B cell (primary cell): ENCODE measurements around the gene SFSWAP. TPM values are rescaled to one million over a fixed set of nuclear protein-coding genes. Genes with fewer than 3 reads are reported as not detected.

ENCODE experiments used
- ATAC-seq: fragments of 200-7000 bp; cut with Tn5 transposase; one replicate; pipeline ENCODE4 v1.10.0; 2021; ENCODE audit warnings: low read depth, mild to moderate bottlenecking, moderate number of reproducible peaks, moderate library complexity
- CTCF ChIA-PET: fragments of 350-600 bp; sonication (Branson Sonifier 250); formaldehyde crosslinking; loops from one replicate; lab custom pipeline; 2021; ENCODE audit warnings: antibody characterized with exemption, inconsistent platforms; lab: Charles Lee
- POLR2A ChIA-PET: fragments of 350-600 bp; sonication (Branson Sonifier 250); formaldehyde crosslinking; loops from one replicate; lab custom pipeline; 2021; ENCODE audit warnings: antibody characterized with exemption; lab: Charles Lee
- DNase-seq: peaks from one replicate; pipeline ENCODE4 v3.0.0; 2013
- H2AFZ ChIP-seq: 2 replicates; pipeline ENCODE4 v1.6.1; 2012; ENCODE audit warnings: mild to moderate bottlenecking, low read depth, low read length; ENCODE audit not compliant: insufficient read depth, poor library complexity, severe bottlenecking
- H3K27ac ChIP-seq, 2 donors: 1 replicate in 1 of 2; 2 replicates in 1 of 2; pipeline ENCODE4 v1.5.1; 2012 to 2013; ENCODE audit warnings: low read length in 2 of 2, mild to moderate bottlenecking in 2 of 2, moderate library complexity in 1 of 2
- H3K27me3 ChIP-seq, 4 experiments: fragments of 200-600 bp in 1 of 4; sonication (generic) in 1 of 4; replicated peaks in 1 of 4; 1 replicate in 2 of 4; 2 replicates in 2 of 4; pipeline versions ENCODE4 v1.6.1 to v1.7.0; 2013 to 2016; ENCODE audit warnings: low read length in 3 of 4, mild to moderate bottlenecking in 2 of 4, mixed read lengths in 1 of 4, moderate library complexity in 1 of 4; ENCODE audit not compliant: insufficient read depth in 4 of 4, control insufficient read depth in 3 of 4; ENCODE audit errors: control extremely low read depth in 1 of 4
- H3K36me3 ChIP-seq, 2 experiments: replicated peaks in 1 of 2; 1 replicate in 1 of 2; 2 replicates in 1 of 2; pipeline versions ENCODE4 v1.6.1 to v1.7.1; 2013; ENCODE audit warnings: low read length in 1 of 2; ENCODE audit not compliant: insufficient read depth in 2 of 2, control insufficient read depth in 1 of 2; ENCODE audit errors: control extremely low read depth in 1 of 2, extremely low read depth in 1 of 2
- H3K4me1 ChIP-seq, 2 donors: fragments of 200-600 bp in 1 of 2; sonication (generic) in 1 of 2; 1 replicate in 1 of 2; 2 replicates in 1 of 2; pipeline versions ENCODE4 v1.5.1 to v1.6.1; 2013 to 2017; ENCODE audit warnings: low read length in 2 of 2; ENCODE audit not compliant: control insufficient read depth in 2 of 2, insufficient read depth in 2 of 2
- H3K4me2 ChIP-seq: replicated peaks from 2 replicates; pipeline ENCODE3; 2012; ENCODE audit warnings: mild to moderate bottlenecking, low read depth, low read length; ENCODE audit not compliant: poor library complexity, severe bottlenecking
- H3K4me3 ChIP-seq, 5 experiments: fragments of 200-600 bp in 1 of 5; sonication (generic) in 1 of 5; 1 replicate in 3 of 5; 2 replicates in 2 of 5; pipeline versions ENCODE4 v1.5.1 to v1.7.0; 2011 to 2016; ENCODE audit warnings: low read length in 4 of 5, mild to moderate bottlenecking in 4 of 5, low read depth in 2 of 5, control low read depth in 1 of 5, moderate library complexity in 1 of 5; ENCODE audit not compliant: insufficient read depth in 1 of 5; ENCODE audit errors: control extremely low read depth in 1 of 5, extremely low read depth in 1 of 5
- H3K79me2 ChIP-seq: fragments of 200-600 bp; sonication (generic); one replicate; pipeline ENCODE4 v1.6.0; 2016; ENCODE audit warnings: low read length; ENCODE audit not compliant: control insufficient read depth, insufficient read depth
- H3K9ac ChIP-seq: fragments of 200-600 bp; sonication (generic); 2 replicates; pipeline ENCODE4 v1.6.1; 2017; ENCODE audit warnings: mild to moderate bottlenecking, low read length, moderate library complexity
- H3K9me3 ChIP-seq, 3 donors: one replicate each; pipeline versions ENCODE4 v1.6.1 to v1.7.1; 2013; ENCODE audit warnings: low read length in 2 of 3; ENCODE audit not compliant: control insufficient read depth in 2 of 3, insufficient read depth in 1 of 3; ENCODE audit errors: control extremely low read depth in 1 of 3
- H4K20me1 ChIP-seq: 2 replicates; pipeline ENCODE4 v1.6.0; 2012; ENCODE audit warnings: mild to moderate bottlenecking, low read length; ENCODE audit not compliant: insufficient read depth, control insufficient read depth, poor library complexity, severe bottlenecking
- H3K27ac Mint-ChIP-seq: one replicate; pipeline ENCODE4 v1.8.0; 2021; ENCODE audit warnings: mixed read lengths
- H3K27me3 Mint-ChIP-seq: one replicate; pipeline ENCODE4 v1.8.0; 2021; ENCODE audit warnings: mixed read lengths
- H3K4me1 Mint-ChIP-seq: one replicate; pipeline ENCODE4 v1.8.0; 2021; ENCODE audit warnings: mixed read lengths
- H3K4me3 Mint-ChIP-seq: one replicate; pipeline ENCODE4 v1.8.0; 2021; ENCODE audit warnings: mixed read lengths
- H3K9me3 Mint-ChIP-seq: one replicate; pipeline ENCODE4 v1.8.0; 2022; ENCODE audit warnings: mixed read lengths; ENCODE audit not compliant: insufficient read depth
- EZH2 ChIP-seq: IDR thresholded peaks from 2 replicates; pipeline ENCODE4 v1.6.1; 2012; ENCODE audit warnings: borderline replicate concordance, low read depth, mild to moderate bottlenecking, moderate library complexity, low read length; ENCODE audit not compliant: insufficient read depth, poor library complexity, severe bottlenecking
- WGBS: methylation state at CpG from one replicate; pipeline ENCODE4 v1.1.5; 2013; ENCODE audit warnings: missing lambda C conversion rate; ENCODE audit not compliant: insufficient coverage; 5-methylcytosine and 5-hydroxymethylcytosine counted together
- intact Hi-C: fragments of 100-400 bp; cut with micrococcal nuclease; formaldehyde crosslinking; loops from one replicate; pipeline ENCODE4 v1.10.0; 2022
- polyA plus RNA-seq: library from polyadenylated mRNA; depleted of rRNA; stranded (reverse); fragments of >200 nt; gene quantifications from 2 replicates; pipeline ENCODE4 v1.2.3, GENCODE V29; 2012
- total RNA-seq, 2 donors: library from RNA; stranded (reverse); fragments of 120-200 nt in 1 of 2; gene quantifications; 1 replicate in 1 of 2; 2 replicates in 1 of 2; pipeline versions ENCODE4 v1.2.3 to v1.2.4, GENCODE V29; 2013 to 2022
- TF ChIP-seq, protein P1 (sequence below): fragments of 200-600 bp; IDR thresholded peaks from one replicate; pipeline ENCODE4 v1.8.0; 2022; ENCODE audit warnings: antibody characterized with exemption, mild to moderate bottlenecking

The SFSWAP gene
- total and polyA plus RNA-seq, 2 donors (not counting 1 experiment from before 2014, with no cell fraction given) = 69.3 to 122 TPM

- Histone ChIP-seq H3K9ac (no peak overlapping the region), H3K27ac (no peak overlapping the region), H3K79me2 (peaks cover 64% of the 10 kb centered on the region), H3K9me3 (no peaks in the 10 kb centered on the region), H3K4me1 (peaks cover 11 to 14% of the 10 kb centered on the region in 2 donors), H3K36me3 (peaks cover 6 to 79% of the 10 kb centered on the region in 2 experiments), H3K4me2 (no peak overlapping the region), H3K4me3 (no peak overlapping the region), H3K27me3 (no peaks in the 10 kb centered on the region), H4K20me1 (peaks cover 31% of the 10 kb centered on the region), H2AFZ (no peak overlapping the region)
- TF ChIP-seq EZH2 = no peak
- TF ChIP-seq, protein P1, sequence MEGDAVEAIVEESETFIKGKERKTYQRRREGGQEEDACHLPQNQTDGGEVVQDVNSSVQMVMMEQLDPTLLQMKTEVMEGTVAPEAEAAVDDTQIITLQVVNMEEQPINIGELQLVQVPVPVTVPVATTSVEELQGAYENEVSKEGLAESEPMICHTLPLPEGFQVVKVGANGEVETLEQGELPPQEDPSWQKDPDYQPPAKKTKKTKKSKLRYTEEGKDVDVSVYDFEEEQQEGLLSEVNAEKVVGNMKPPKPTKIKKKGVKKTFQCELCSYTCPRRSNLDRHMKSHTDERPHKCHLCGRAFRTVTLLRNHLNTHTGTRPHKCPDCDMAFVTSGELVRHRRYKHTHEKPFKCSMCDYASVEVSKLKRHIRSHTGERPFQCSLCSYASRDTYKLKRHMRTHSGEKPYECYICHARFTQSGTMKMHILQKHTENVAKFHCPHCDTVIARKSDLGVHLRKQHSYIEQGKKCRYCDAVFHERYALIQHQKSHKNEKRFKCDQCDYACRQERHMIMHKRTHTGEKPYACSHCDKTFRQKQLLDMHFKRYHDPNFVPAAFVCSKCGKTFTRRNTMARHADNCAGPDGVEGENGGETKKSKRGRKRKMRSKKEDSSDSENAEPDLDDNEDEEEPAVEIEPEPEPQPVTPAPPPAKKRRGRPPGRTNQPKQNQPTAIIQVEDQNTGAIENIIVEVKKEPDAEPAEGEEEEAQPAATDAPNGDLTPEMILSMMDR = no peak
- H3K27ac Mint-ChIP-seq = no peak overlapping the region
- no CpG with 5 or more reads among the region's 3 CpGs for WGBS
- H3K9me3 Mint-ChIP-seq = no peaks in the 10 kb centered on the region
- H3K27me3 Mint-ChIP-seq = no peaks in the 10 kb centered on the region
- H3K4me1 Mint-ChIP-seq = peaks cover 16% of the 10 kb centered on the region
- DNase-seq (no peak), ATAC-seq (no peak)
- POLR2A ChIA-PET = no interaction called here
- H3K4me3 Mint-ChIP-seq = no peak overlapping the region
- CTCF ChIA-PET = no interaction called here
- intact Hi-C loops = no loop called here
Observed at GRCh38 chr12:131716282-131716681, 5.4 kb downstream of the SFSWAP start.

- H3K9ac ChIP-seq = no peak overlapping the region
- no peak overlapping the region for H3K27ac Mint-ChIP-seq
- no peak overlapping the region for H3K4me2 ChIP-seq
- no peak overlapping the region for H3K4me3 ChIP-seq
- H3K9me3 ChIP-seq = no peaks in the 10 kb centered on the region
- peaks cover 67% of the 10 kb centered on the region for H3K79me2 ChIP-seq
- TF ChIP-seq, protein P1 = no peak
- TF ChIP-seq EZH2 = no peak
- H3K4me3 Mint-ChIP-seq = no peak overlapping the region
- H3K27ac ChIP-seq = no peak overlapping the region
- no peaks in the 10 kb centered on the region for H3K27me3 Mint-ChIP-seq
- WGBS = 98% methylated on average over 7 of the region's 8 CpGs
- ATAC-seq (no peak), DNase-seq (no peak)
- ChIA-PET CTCF (no interaction called here), POLR2A (no interaction called here)
- no peaks in the 10 kb centered on the region for H3K4me1 ChIP-seq
- no peaks in the 10 kb centered on the region for H3K27me3 ChIP-seq
- intact Hi-C loops = no loop called here
- no peaks in the 10 kb centered on the region for H3K9me3 Mint-ChIP-seq
- peaks cover 14 to 95% of the 10 kb centered on the region in 2 experiments for H3K36me3 ChIP-seq
- H3K4me1 Mint-ChIP-seq = no peaks in the 10 kb centered on the region
- no peak overlapping the region for H2AFZ ChIP-seq
- peaks cover 43% of the 10 kb centered on the region for H4K20me1 ChIP-seq
Observed at GRCh38 chr12:131720241-131720640, 9.4 kb downstream of the SFSWAP start.
